Measurements from ENCODE around the gene IL13RA2.

The IL13RA2 gene

GRCh38 chrX:115017455-115017854 lies at the start of gene IL13RA2:
Gene IL13RA2, minus strand, starts transcription at chrX:115017616. Its CDS starts 347 bp downstream, at chrX:115017269.
- DNase-seq: no peak

DNA sequence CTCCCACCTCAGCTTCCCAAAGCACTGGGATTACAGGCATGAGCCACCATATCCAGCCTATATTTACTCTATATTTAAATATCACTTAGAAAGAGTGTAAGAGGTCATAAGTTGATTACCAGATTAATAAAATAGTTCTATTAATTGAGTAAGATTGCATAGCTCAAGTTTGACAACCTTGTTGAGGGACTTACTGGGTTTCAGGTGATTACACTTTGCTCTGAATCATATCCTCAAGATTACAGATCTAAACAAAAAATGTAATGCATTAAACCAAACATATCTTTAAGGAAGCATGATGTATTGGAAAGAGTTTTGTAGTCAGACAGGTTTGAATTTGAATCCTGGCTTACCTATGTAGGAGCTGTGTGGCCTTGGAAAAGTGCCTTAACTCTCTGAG lies 47.9 kb upstream of the IL13RA2 start:
- DNase-seq: no peak

DNA sequence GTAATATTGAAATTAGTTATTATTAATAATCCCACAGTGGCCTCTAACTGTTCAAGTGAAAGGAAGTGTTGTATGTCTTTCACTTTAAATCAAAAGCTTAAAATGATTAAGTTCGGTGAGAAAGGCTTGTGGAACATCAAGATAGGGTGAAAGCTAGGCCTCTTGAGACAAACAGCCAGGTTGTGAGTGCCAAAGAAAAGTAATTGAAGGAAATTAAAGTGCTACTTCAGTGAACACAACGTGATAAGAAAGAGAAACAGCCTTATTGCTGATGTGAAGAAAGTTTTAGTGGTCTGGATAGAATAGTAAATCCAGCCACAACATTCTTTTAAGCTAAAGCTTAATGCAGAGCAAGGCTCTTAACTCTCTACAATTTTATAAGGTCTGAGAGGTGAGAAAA lies 42.6 kb upstream of the IL13RA2 start:
- DNase-seq: no peak

DNA sequence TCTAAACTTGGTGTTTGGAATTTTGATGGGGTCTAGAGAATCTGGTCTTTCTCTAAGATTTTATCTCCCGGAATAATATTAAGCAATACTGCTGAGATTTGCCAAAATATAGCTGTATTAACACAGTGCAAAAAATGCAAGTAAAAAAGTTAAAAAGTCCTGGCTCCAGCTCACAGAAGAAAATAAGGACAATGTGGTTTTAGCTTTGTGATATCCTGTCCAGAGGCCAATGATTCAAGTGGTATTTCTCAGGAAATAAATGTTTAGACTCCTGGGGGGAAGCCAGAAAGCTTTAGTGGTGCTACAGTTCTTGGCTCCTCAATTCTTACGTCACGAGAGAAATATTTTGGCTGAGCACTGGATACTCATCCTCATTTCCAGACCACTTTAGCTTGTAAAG lies 40.9 kb upstream of the IL13RA2 start:
- no peak for DNase-seq

DNA sequence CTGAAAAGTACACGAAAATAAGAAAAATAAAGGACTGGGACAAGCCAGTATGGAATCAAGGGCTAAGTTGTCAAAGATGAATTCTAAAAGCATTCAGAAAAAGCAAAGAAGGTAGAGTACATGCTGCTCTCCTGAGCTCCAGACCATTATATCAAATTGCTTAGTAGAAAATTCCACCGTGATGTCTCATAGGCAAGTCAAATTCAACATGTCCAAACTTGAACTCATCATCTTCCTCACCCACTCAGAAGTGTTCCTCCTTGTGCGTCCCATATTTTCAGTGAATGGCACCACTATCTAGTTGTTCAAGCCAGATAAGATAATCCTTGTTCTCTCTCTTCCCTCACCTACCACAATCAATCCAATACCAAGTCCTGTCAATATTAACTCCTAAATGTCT lies 37.5 kb upstream of the IL13RA2 start:
- DNase-seq: no peak

GRCh38 chrX:115053223-115053622 lies 35.8 kb upstream of the IL13RA2 start:
- DNase-seq: no peak

DNA sequence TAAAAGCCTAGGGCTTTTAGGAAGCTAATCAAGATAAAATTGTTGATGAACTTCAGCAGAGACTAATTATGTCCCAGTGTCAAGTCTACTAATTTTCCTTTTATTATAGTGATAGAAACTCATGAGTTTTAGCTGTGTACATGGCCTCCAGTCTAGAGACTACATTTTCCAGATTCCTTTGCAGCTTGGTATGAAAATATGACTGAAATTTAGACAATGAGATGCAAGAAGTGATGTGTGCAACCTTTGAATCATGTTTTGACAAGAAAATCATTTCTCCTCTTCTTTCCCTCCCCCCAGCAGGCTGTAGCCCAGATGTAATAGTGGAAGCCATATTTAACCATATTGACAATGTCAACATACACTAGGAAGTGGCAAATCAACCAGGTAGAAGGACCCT lies 30.3 kb upstream of the IL13RA2 start:
- no peak for DNase-seq

GRCh38 chrX:115047181-115047580 lies 29.8 kb upstream of the IL13RA2 start:
- no peak for DNase-seq

GRCh38 chrX:115040417-115040816 lies 23.0 kb upstream of the IL13RA2 start:
- no peak for DNase-seq

- no peak for DNase-seq
Observed at GRCh38 chrX:115038406-115038805, 21.0 kb upstream of the IL13RA2 start.

DNA sequence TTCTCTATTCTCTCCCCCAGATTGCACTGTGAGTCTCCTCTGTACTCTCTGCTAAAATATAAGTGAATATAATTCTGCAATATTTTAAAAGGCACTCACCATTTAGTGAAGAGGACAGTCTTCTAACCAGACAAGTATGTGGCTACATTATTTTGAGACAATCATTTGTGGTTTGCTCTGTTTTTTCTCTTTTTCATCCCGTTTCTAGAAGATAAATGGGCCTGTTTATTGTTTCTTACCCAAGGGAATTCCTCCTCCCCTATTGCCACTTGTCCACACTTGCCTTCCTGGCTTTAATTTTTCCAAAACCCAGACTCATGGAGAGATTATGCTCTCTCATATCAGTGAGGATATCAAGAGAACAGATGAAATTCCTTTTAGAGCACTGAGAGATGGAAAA lies 18.6 kb upstream of the IL13RA2 start:
- DNase-seq: no peak

- no peak for DNase-seq
Observed at GRCh38 chrX:115031989-115032388, 14.6 kb upstream of the IL13RA2 start.

- no peak for DNase-seq
Observed at GRCh38 chrX:115030625-115031024, 13.2 kb upstream of the IL13RA2 start.

- DNase-seq: no peak
Observed at GRCh38 chrX:115029869-115030570, 12.6 kb upstream of the IL13RA2 start.

DNA sequence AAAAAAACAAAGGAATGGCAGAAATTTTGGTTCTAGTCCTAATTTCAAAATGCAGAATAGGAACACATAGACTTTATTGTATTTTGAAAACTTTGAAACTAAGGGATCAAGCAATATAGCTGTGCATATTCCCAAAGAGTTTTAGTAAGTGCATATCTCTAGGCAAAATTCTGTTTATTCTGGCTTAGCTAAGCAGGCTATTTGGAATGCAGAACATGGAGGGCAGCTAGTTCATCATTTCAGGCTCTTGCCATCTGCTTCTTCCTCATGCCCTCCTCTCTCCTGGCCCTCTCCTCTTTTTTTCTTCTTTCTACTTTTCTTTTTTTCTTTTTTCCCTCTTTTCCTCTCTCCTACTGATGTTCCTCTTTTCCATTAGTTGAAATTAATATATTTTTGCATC lies 12.0 kb upstream of the IL13RA2 start:
- DNase-seq: no peak

- DNase-seq: no peak
Observed at GRCh38 chrX:115023811-115024210, 6.4 kb upstream of the IL13RA2 start.

GRCh38 chrX:115023139-115023538 lies 5.7 kb upstream of the IL13RA2 start:
- no peak for DNase-seq

DNA sequence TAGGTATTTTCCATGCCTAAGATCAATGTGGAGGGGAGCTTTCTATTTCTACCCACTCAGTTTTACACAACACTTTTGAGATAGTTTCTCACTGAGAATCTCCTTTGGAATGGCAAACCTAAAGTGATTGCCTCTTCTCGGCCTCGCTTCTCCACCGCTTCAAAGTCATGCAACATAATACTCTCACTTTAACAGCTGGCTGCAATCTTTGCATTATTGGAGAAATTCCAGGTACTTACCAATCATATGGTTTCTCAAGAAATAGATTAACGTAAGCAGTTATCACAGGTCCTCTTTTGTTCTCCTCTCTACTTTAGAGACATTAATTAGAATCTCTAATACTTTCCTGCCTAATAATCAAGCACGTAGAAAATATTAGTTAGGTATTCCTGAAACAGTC lies 3.7 kb upstream of the IL13RA2 start:
- DNase-seq: no peak

DNA sequence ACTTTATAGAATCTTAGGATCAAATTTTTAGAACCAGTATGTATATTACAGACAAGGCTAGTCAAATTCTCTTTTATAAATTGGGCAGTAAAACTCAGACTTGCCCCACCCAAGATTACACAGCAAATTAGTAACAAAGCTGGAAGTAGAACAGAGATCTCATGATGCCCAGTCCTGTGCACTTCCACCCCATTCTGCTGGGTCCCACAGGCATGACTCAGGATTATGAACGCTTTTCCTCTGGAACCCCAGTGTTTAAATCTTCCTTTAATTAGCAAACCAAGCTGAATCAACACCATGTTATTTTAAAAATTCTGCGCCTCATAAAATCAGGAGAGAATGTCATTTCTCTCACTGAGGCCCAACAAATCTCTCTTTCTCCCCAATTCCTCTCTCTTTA lies 1.5 kb upstream of the IL13RA2 start:
- no peak for DNase-seq

DNA sequence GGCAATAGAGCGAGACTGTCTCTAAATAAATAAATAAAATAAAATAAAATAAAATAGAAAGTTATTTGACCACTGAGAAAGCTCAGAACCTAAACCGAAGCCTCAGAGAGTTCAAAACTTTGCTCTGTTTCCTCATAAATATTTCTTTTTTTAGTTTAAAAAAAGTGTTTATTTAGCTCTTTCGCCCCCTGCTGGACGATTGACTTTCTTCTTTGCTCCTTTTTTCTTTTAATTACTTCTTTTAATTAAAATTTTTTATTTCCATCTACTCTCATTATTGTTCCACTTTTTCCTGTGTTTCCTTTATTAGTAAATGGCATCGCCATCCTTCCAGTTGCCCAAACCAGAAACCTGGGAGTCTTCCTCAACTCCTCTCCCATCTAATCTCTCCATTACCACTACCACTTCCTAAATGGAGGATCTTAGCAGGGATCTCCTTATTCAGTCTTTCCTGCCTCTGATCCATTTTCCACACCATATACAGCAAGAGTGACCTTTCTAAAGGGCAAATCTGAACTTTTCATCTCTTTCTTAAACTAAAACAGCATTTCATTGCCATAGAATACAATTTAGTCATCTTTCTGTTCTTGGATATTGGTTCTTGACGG lies 728 bp upstream of the IL13RA2 start:
- no peak for DNase-seq

GRCh38 chrX:115013705-115014104 lies 3.7 kb downstream of the IL13RA2 start:
- no peak for DNase-seq

GRCh38 chrX:115011428-115011827 lies 6.0 kb downstream of the IL13RA2 start:
- no peak for DNase-seq

- DNase-seq: no peak
Observed at GRCh38 chrX:114999906-115000305, 17.5 kb downstream of the IL13RA2 start.

DNA sequence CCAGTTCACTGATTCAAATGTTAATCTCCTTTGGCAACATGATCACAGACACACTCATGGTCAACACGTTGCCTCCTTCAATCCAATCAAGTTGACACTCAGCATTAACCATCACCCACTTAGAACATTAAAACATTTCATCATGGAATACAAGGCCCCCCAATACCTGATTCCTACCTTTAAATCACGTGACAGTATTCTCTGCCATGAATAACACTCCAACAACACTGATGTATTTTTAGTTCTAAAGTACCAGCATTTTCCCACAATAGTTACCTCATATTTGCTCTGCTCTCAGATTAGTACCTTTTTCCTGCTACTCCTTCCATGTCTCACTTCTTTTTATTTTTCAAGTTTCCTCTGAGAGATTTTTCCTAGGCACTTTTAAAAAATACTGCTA lies 19.6 kb downstream of the IL13RA2 start:
- DNase-seq: no peak

- DNase-seq: no peak
Observed at GRCh38 chrX:114985967-114986592, 31.3 kb downstream of the IL13RA2 start.

Data from NCI-H1436 (cell line).